ENCODE data around the gene ACE2.

- TF ChIP-seq EZH2 (optimal IDR thresholded peaks at IDR 0.05; ENCODE audit: low read depth, low read length) (no peak), CTCF (IDR thresholded peaks at IDR 0.05; ENCODE audit: low read length) (no peak)
Observed at GRCh38 chrX:15579778-15580747, 20.7 kb downstream of the ACE2 start.

Data from MM.1S (cell line).